Endothelial cell of umbilical vein (primary cell): ENCODE results near the gene TWIST2. TPM values are rescaled to one million over a fixed set of nuclear protein-coding genes. Genes with fewer than 3 reads are reported as not detected.

Source experiments
- BruUV-seq: library from RNA; stranded (reverse); fragments of 400-500 nt; replicated peaks from 2 replicates; lab custom pipeline; 2021; lab: Mats Ljungman, UMichigan
- CTCF ChIA-PET: fragments of 300-600, 350-600 bp; sonication (Branson Sonifier 250); formaldehyde crosslinking; loops from one replicate; lab custom pipeline; 2021; ENCODE audit warnings: antibody characterized with exemption, inconsistent platforms; lab: Charles Lee
- POLR2A ChIA-PET: fragments of 300-600, 350-600 bp; sonication (Branson Sonifier 250); formaldehyde crosslinking; loops from one replicate; lab custom pipeline; 2021; ENCODE audit warnings: antibody characterized with exemption, inconsistent platforms; lab: Charles Lee
- DNase-seq: peaks from one replicate; pipeline ENCODE4 v3.0.0-alpha.2; 2011; ENCODE audit warnings: low read depth, low spot score
- FAIRE-seq: peaks from 2 replicates; lab custom pipeline; 2011; peaks lifted over from hg19 to GRCh38; lab: Jason Lieb, UNC
- H2AFZ ChIP-seq: 2 replicates; pipeline ENCODE4 v1.6.0; 2012; ENCODE audit warnings: low read depth, low read length, control low read depth, inconsistent platforms
- H3K27ac ChIP-seq: 2 replicates; pipeline ENCODE4 v1.5.1; 2011; ENCODE audit warnings: low read depth, mild to moderate bottlenecking, control low read depth, low read length, moderate library complexity; ENCODE audit not compliant: insufficient read depth
- H3K27me3 ChIP-seq, 2 experiments: 2 replicates each; pipeline versions ENCODE4 v1.6.0 to v1.6.1; 2011; ENCODE audit warnings: low read length in 2 of 2, mixed read lengths in 1 of 2; ENCODE audit not compliant: control insufficient read depth in 2 of 2, insufficient read depth in 2 of 2
- H3K36me3 ChIP-seq, 2 experiments: 2 replicates in 1 of 2; 3 replicates in 1 of 2; pipeline ENCODE4 v1.5.1; 2011; ENCODE audit warnings: low read length in 2 of 2, mild to moderate bottlenecking in 1 of 2, moderate library complexity in 1 of 2; ENCODE audit not compliant: control insufficient read depth in 2 of 2, insufficient read depth in 2 of 2; ENCODE audit errors: extremely low read depth in 1 of 2
- H3K4me1 ChIP-seq: 3 replicates; pipeline ENCODE4 v1.5.1; 2011; ENCODE audit warnings: mild to moderate bottlenecking, low read length; ENCODE audit not compliant: control insufficient read depth, insufficient read depth; ENCODE audit errors: extremely low read depth
- H3K4me2 ChIP-seq: 2 replicates; pipeline ENCODE4 v1.6.1; 2011; ENCODE audit warnings: low read length, control low read depth, mixed read lengths; ENCODE audit not compliant: insufficient read depth
- H3K4me3 ChIP-seq, 3 experiments: fragments of 200-600 bp in 1 of 3; sonication (generic), shearing (Covaris generic) in 1 of 3; replicated peaks in 1 of 3; 2 replicates each; pipeline ENCODE4 v1.5.1; 2011 to 2016; ENCODE audit warnings: control low read depth in 3 of 3, low read length in 3 of 3, mild to moderate bottlenecking in 2 of 3, inconsistent platforms in 1 of 3, low read depth in 1 of 3, moderate library complexity in 1 of 3; ENCODE audit not compliant: insufficient read depth in 1 of 3
- H3K79me2 ChIP-seq: 2 replicates; pipeline ENCODE4 v1.6.0; 2012; ENCODE audit warnings: low read length, inconsistent platforms; ENCODE audit not compliant: control insufficient read depth, insufficient read depth
- H3K9ac ChIP-seq: replicated peaks from 2 replicates; pipeline ENCODE3; 2011; ENCODE audit warnings: low read length, control low read depth; ENCODE audit not compliant: insufficient read depth; ENCODE audit errors: extremely low read depth
- H3K9me1 ChIP-seq: replicated peaks from 3 replicates; pipeline ENCODE4 v1.6.0; 2011; ENCODE audit warnings: mild to moderate bottlenecking, low read length; ENCODE audit not compliant: control insufficient read depth, insufficient read depth; ENCODE audit errors: extremely low read depth
- H3K9me3 ChIP-seq: replicated peaks from 2 replicates; pipeline ENCODE4 v1.5.1; 2012; ENCODE audit warnings: low read length, inconsistent platforms; ENCODE audit not compliant: control insufficient read depth, insufficient read depth
- H4K20me1 ChIP-seq: replicated peaks from 2 replicates; pipeline ENCODE3; 2011; ENCODE audit warnings: mild to moderate bottlenecking, low read length; ENCODE audit not compliant: control insufficient read depth, insufficient read depth; ENCODE audit errors: extremely low read depth
- EZH2 ChIP-seq: IDR thresholded peaks from 2 replicates; pipeline ENCODE4 v1.6.1; 2012; ENCODE audit warnings: borderline replicate concordance, low read depth, mild to moderate bottlenecking, moderate library complexity, low read length, inconsistent platforms; ENCODE audit not compliant: severe bottlenecking
- GATA2 ChIP-seq: IDR thresholded peaks from 2 replicates; pipeline ENCODE4 v1.7.0; 2011; ENCODE audit warnings: low read depth, mild to moderate bottlenecking, moderate library complexity, mixed read lengths, low read length; ENCODE audit not compliant: insufficient read length, insufficient read depth
- JUN ChIP-seq: IDR thresholded peaks from 2 replicates; pipeline ENCODE4 v1.6.1; 2011; ENCODE audit warnings: borderline replicate concordance, low read depth; ENCODE audit not compliant: insufficient read length, insufficient read depth
- MYC ChIP-seq: IDR thresholded peaks from one replicate; pipeline ENCODE4 v1.6.1; 2011; ENCODE audit warnings: mild to moderate bottlenecking, low read depth, low read length
- POLR2A ChIP-seq: IDR thresholded peaks from 2 replicates; pipeline ENCODE4 v1.6.1; 2012; ENCODE audit warnings: low read depth, mild to moderate bottlenecking, control low read depth, low read length
- POLR2AphosphoS5 ChIP-seq: IDR thresholded peaks from 2 replicates; pipeline ENCODE4 v1.6.1; 2012; ENCODE audit warnings: low read depth, mild to moderate bottlenecking, control low read depth, low read length, moderate library complexity; ENCODE audit not compliant: insufficient read depth
- dilution Hi-C: fragments of 300-500 bp; cut with MboI; formaldehyde crosslinking; loops from one replicate; pipeline ENCODE4 v1.15.0; 2019; ENCODE audit warnings: low sequenced_read_pairs; ENCODE audit not compliant: extremely low pct_ligation_motif_present
- intact Hi-C: fragments of 100-400 bp; cut with micrococcal nuclease; formaldehyde crosslinking; loops from one replicate; pipeline ENCODE4 v1.10.0; 2022
- polyA plus RNA-seq, 4 experiments: library from polyadenylated mRNA; depleted of rRNA in 3 of 4; stranded (reverse) in 3 of 4; unstranded in 1 of 4; fragments of >200 nt; gene quantifications; 2 replicates each; pipeline versions ENCODE4 v1.2.1 to v1.2.3, GENCODE V29; 2011 to 2012; ENCODE audit warnings: missing spikeins in 1 of 4
- total RNA-seq: library from RNA; stranded (reverse); gene quantifications from 2 replicates; pipeline ENCODE4 v1.2.3, GENCODE V29; 2021
- TF ChIP-seq, protein P1 (sequence below), 2 donors: IDR thresholded peaks; 1 replicate in 1 of 2; 2 replicates in 1 of 2; pipeline ENCODE4 v1.5.1; 2011; ENCODE audit warnings: low read length in 2 of 2, mild to moderate bottlenecking in 2 of 2, moderate library complexity in 2 of 2, control low read depth in 1 of 2, inconsistent platforms in 1 of 2, low read depth in 1 of 2; ENCODE audit not compliant: insufficient read depth in 1 of 2; ENCODE audit errors: extremely low read depth in 1 of 2

The TWIST2 gene
- total and polyA plus RNA-seq, 2 donors (not counting 3 experiments of a cell fraction or from before 2014, with no cell fraction given): 2.3 to 3.4 TPM

DNA sequence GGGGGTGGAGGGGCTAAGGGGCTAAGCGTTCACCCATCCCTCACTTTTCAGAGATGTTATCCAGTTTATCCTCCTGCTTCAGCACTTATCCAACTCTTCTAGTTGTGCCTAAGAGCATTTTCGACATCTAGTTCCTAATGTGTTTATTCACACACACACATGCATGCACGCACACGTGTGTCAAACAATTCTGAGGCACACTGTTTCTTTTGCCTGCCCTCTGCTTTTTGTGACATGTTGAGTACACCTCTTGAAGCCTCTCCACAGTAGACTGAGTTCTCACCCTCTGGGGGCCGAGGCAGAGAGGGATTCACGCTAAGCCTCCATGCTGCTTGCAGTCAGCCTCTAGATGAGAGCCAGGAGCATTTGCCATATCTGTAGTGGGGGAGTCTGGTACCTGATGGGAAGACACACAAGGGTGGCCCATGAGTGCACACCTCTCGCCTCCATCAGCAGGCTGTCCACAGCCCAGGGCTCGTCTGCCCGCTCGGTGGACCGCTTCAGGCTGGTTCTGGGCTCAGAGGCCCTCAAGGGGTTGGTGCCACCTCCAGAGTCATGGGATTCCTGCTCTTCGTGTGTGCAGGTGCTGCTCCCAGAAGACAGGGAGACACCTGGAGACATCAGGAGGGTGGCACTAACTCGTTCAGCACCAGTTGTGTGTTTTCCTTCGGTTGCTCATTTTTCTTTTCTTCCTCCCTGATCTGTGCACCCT lies 11.9 kb downstream of the TWIST2 start:
- BruUV-seq: no TSS peak
- POLR2A ChIA-PET: no interaction called here
- H3K79me2 ChIP-seq: no peaks in the 10 kb centered on the region

More for the DNA sequence above, 11.9 kb downstream of the TWIST2 start:
- no peak for FAIRE-seq
- Histone ChIP-seq H3K9me3 (no peaks in the 10 kb centered on the region), H2AFZ (no peak overlapping the region), H3K9ac (no peak overlapping the region), H3K4me1 (peaks cover 14% of the 10 kb centered on the region), H3K36me3 (no peaks in the 10 kb centered on the region), H3K4me3 (no peak overlapping the region), H3K27ac (no peak overlapping the region), H3K27me3 (no peaks in the 10 kb centered on the region), H3K4me2 (no peak overlapping the region), H3K9me1 (no peaks in the 10 kb centered on the region), H4K20me1 (no peaks in the 10 kb centered on the region)
- intact Hi-C loops: loop anchor here (5.0 kb wide), 3 partner anchors 113 to 543 kb away; partner anchors contain the start of gene HDAC4
- CTCF ChIA-PET: no interaction called here
- DNase-seq: no peak
- dilution Hi-C loops: no loop called here
- TF ChIP-seq EZH2 (no peak), POLR2A (no peak), MYC (no peak), GATA2 (no peak), JUN (no peak), POLR2AphosphoS5 (no peak)
- TF ChIP-seq, protein P1, sequence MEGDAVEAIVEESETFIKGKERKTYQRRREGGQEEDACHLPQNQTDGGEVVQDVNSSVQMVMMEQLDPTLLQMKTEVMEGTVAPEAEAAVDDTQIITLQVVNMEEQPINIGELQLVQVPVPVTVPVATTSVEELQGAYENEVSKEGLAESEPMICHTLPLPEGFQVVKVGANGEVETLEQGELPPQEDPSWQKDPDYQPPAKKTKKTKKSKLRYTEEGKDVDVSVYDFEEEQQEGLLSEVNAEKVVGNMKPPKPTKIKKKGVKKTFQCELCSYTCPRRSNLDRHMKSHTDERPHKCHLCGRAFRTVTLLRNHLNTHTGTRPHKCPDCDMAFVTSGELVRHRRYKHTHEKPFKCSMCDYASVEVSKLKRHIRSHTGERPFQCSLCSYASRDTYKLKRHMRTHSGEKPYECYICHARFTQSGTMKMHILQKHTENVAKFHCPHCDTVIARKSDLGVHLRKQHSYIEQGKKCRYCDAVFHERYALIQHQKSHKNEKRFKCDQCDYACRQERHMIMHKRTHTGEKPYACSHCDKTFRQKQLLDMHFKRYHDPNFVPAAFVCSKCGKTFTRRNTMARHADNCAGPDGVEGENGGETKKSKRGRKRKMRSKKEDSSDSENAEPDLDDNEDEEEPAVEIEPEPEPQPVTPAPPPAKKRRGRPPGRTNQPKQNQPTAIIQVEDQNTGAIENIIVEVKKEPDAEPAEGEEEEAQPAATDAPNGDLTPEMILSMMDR (IDR thresholded peaks at IDR 0.05; ENCODE audit: extremely low read depth in 1 of 2, insufficient read depth in 1 of 2, low read depth in 1 of 2, low read length in 2 of 2): no peak
